Measurements from ENCODE around the gene HIBCH. TPM values are rescaled to one million over a fixed set of nuclear protein-coding genes. Genes with fewer than 3 reads are reported as not detected.

The HIBCH gene
- total RNA-seq, 1 donor: 14.5 TPM

GRCh38 chr2:190178066-190178722, 141.4 kb downstream of the HIBCH start:
- Histone ChIP-seq H2AFZ (ENCODE audit: low read length) (no peak overlapping the region), H3K4me1 (ENCODE audit: insufficient read depth, low read length) (peaks cover 9% of the 10 kb centered on the region), H3K4me3 (ENCODE audit: insufficient read depth, low read length) (no peak overlapping the region), H3K27me3 (ENCODE audit: insufficient read depth, low read length) (no peaks in the 10 kb centered on the region), H3K27ac (ENCODE audit: low read depth, low read length) (no peak overlapping the region), H4K20me1 (ENCODE audit: insufficient read depth, low read length) (no peaks in the 10 kb centered on the region), H3K9me3 (ENCODE audit: low read depth, low read length) (no peaks in the 10 kb centered on the region), H3K79me2 (ENCODE audit: insufficient read depth, low read length) (no peaks in the 10 kb centered on the region), H3K36me3 (ENCODE audit: insufficient read depth, low read length) (no peaks in the 10 kb centered on the region), H3K4me2 (ENCODE audit: insufficient read depth, low read length) (no peak overlapping the region)
- peak; percentile 43 for DNase-seq (ENCODE audit: insufficient read length, low spot score, missing footprints)
- no peak for TF ChIP-seq CTCF (IDR thresholded peaks at IDR 0.05; ENCODE audit: extremely low read depth, low read depth, low read length)

GRCh38 chr2:190177249-190178040, 142.2 kb downstream of the HIBCH start:
- no peaks in the 10 kb centered on the region for H4K20me1 ChIP-seq (ENCODE audit: insufficient read depth, low read length)
- no peak overlapping the region for H3K4me3 ChIP-seq (ENCODE audit: insufficient read depth, low read length)
- no peak overlapping the region for H3K4me2 ChIP-seq (ENCODE audit: insufficient read depth, low read length)
- H3K27me3 ChIP-seq (ENCODE audit: insufficient read depth, low read length): no peaks in the 10 kb centered on the region
- H3K27ac ChIP-seq (ENCODE audit: low read depth, low read length): no peak overlapping the region
- peak; percentile 19 for DNase-seq (ENCODE audit: insufficient read length, low spot score, missing footprints)
- no peak for TF ChIP-seq CTCF (IDR thresholded peaks at IDR 0.05; ENCODE audit: extremely low read depth, low read depth, low read length)
- peaks cover 9% of the 10 kb centered on the region for H3K4me1 ChIP-seq (ENCODE audit: insufficient read depth, low read length)
- H3K79me2 ChIP-seq (ENCODE audit: insufficient read depth, low read length): no peaks in the 10 kb centered on the region
- no peaks in the 10 kb centered on the region for H3K36me3 ChIP-seq (ENCODE audit: insufficient read depth, low read length)
- no peaks in the 10 kb centered on the region for H3K9me3 ChIP-seq (ENCODE audit: low read depth, low read length)
- H2AFZ ChIP-seq (ENCODE audit: low read length): no peak overlapping the region

- Histone ChIP-seq H2AFZ (ENCODE audit: low read length) (no peak overlapping the region), H3K9me3 (ENCODE audit: low read depth, low read length) (no peaks in the 10 kb centered on the region), H3K4me2 (ENCODE audit: insufficient read depth, low read length) (no peak overlapping the region), H3K27me3 (ENCODE audit: insufficient read depth, low read length) (no peaks in the 10 kb centered on the region), H3K36me3 (ENCODE audit: insufficient read depth, low read length) (no peaks in the 10 kb centered on the region), H3K27ac (ENCODE audit: low read depth, low read length) (no peak overlapping the region), H3K79me2 (ENCODE audit: insufficient read depth, low read length) (no peaks in the 10 kb centered on the region), H3K4me1 (ENCODE audit: insufficient read depth, low read length) (no peaks in the 10 kb centered on the region), H3K4me3 (ENCODE audit: insufficient read depth, low read length) (no peak overlapping the region), H4K20me1 (ENCODE audit: insufficient read depth, low read length) (no peaks in the 10 kb centered on the region)
- no peak for TF ChIP-seq CTCF (IDR thresholded peaks at IDR 0.05; ENCODE audit: extremely low read depth, low read depth, low read length)
- DNase-seq (ENCODE audit: insufficient read length, low spot score, missing footprints): no peak
These were observed 146.2 kb downstream of the HIBCH start for GRCh38 chr2:190173392-190173791.

- Histone ChIP-seq H3K27ac (ENCODE audit: low read depth, low read length) (no peak overlapping the region), H4K20me1 (ENCODE audit: insufficient read depth, low read length) (no peaks in the 10 kb centered on the region), H3K9me3 (ENCODE audit: low read depth, low read length) (no peaks in the 10 kb centered on the region), H3K4me1 (ENCODE audit: insufficient read depth, low read length) (no peaks in the 10 kb centered on the region), H3K27me3 (ENCODE audit: insufficient read depth, low read length) (no peaks in the 10 kb centered on the region), H2AFZ (ENCODE audit: low read length) (no peak overlapping the region), H3K79me2 (ENCODE audit: insufficient read depth, low read length) (no peaks in the 10 kb centered on the region), H3K4me2 (ENCODE audit: insufficient read depth, low read length) (no peak overlapping the region), H3K36me3 (ENCODE audit: insufficient read depth, low read length) (no peaks in the 10 kb centered on the region), H3K4me3 (ENCODE audit: insufficient read depth, low read length) (no peak overlapping the region)
- no peak for TF ChIP-seq CTCF (IDR thresholded peaks at IDR 0.05; ENCODE audit: extremely low read depth, low read depth, low read length)
- no peak for DNase-seq (ENCODE audit: insufficient read length, low spot score, missing footprints)
These were observed 149.0 kb downstream of the HIBCH start for GRCh38 chr2:190170673-190171072.

All from osteoblast (primary cell).